WTC11 (cell line): Measurements from ENCODE around the gene PBRM1. TPM values are rescaled to one million over a fixed set of nuclear protein-coding genes. Genes with fewer than 3 reads are reported as not detected.

Experiments used
- ATAC-seq: fragments of 200-7000 bp; cut with Tn5 transposase; 2 replicates; pipeline ENCODE4 v1.10.0; 2021; ENCODE audit warnings: mild to moderate bottlenecking, moderate library complexity
- CTCF ChIA-PET: fragments of 300-600 bp; sonication (Branson Sonifier 250); formaldehyde crosslinking; loops from one replicate; lab custom pipeline; 2021; ENCODE audit warnings: antibody characterized with exemption; lab: Charles Lee
- POLR2A ChIA-PET: fragments of 350-600 bp; sonication (Branson Sonifier 250); formaldehyde crosslinking; loops from one replicate; lab custom pipeline; 2021; ENCODE audit warnings: antibody characterized with exemption; lab: Charles Lee
- DNase-seq: peaks from one replicate; pipeline ENCODE4 v3.0.0; 2021; ENCODE audit warnings: low spot score
- H3K27ac Mint-ChIP-seq: 2 replicates; pipeline ENCODE4 v1.8.0; 2021; ENCODE audit warnings: mixed read lengths
- H3K27me3 Mint-ChIP-seq: 2 replicates; pipeline ENCODE4 v1.8.0; 2021; ENCODE audit warnings: low read depth, mild to moderate bottlenecking, moderate library complexity, mixed read lengths
- H3K36me3 Mint-ChIP-seq: 2 replicates; pipeline ENCODE4 v1.8.0; 2021; ENCODE audit warnings: mixed read lengths
- H3K4me1 Mint-ChIP-seq: 2 replicates; pipeline ENCODE4 v1.8.0; 2022; ENCODE audit warnings: mixed read lengths
- H3K4me3 Mint-ChIP-seq: 2 replicates; pipeline ENCODE4 v1.8.0; 2021; ENCODE audit warnings: mild to moderate bottlenecking, moderate library complexity, mixed read lengths
- H3K9me3 Mint-ChIP-seq: 2 replicates; pipeline ENCODE4 v1.8.0; 2021; ENCODE audit warnings: mixed read lengths
- CREM ChIP-seq: sonication (generic); formaldehyde crosslinking; IDR thresholded peaks from 2 replicates; pipeline ENCODE4 v1.8.1; 2022; ENCODE audit warnings: mild to moderate bottlenecking, missing genetic modification reagents, moderate library complexity
- EMX1 ChIP-seq: fragments of 250-450 bp; sonication (Bioruptor Pico); IDR thresholded peaks from 2 replicates; pipeline ENCODE4 v1.8.0; 2021; ENCODE audit warnings: mild to moderate bottlenecking
- FOXJ3 ChIP-seq: sonication (generic); formaldehyde crosslinking; IDR thresholded peaks from 2 replicates; pipeline ENCODE4 v1.9.0; 2021; ENCODE audit warnings: missing genetic modification reagents, mild to moderate bottlenecking, borderline replicate concordance
- FOXP1 ChIP-seq: sonication (generic); formaldehyde crosslinking; IDR thresholded peaks from 2 replicates; pipeline ENCODE4 v1.8.0; 2022; ENCODE audit warnings: missing genetic modification reagents, mild to moderate bottlenecking, moderate library complexity, borderline replicate concordance
- GABPB1 ChIP-seq: sonication (generic); formaldehyde crosslinking; IDR thresholded peaks from 2 replicates; pipeline ENCODE4 v1.8.1; 2023; ENCODE audit warnings: mild to moderate bottlenecking, missing genetic modification reagents
- HMGA2 ChIP-seq: fragments of 250-450 bp; sonication (Bioruptor Pico); IDR thresholded peaks from 2 replicates; pipeline ENCODE4 v1.4.0; 2021; ENCODE audit warnings: mild to moderate bottlenecking, moderate library complexity
- JAZF1 ChIP-seq: fragments of 250-450 bp; sonication (Bioruptor Pico); IDR thresholded peaks from 2 replicates; pipeline ENCODE4 v1.9.0; 2021; ENCODE audit warnings: moderate library complexity, mild to moderate bottlenecking, inconsistent platforms
- KAT7 ChIP-seq: sonication (generic); formaldehyde crosslinking; IDR thresholded peaks from 2 replicates; pipeline ENCODE4 v1.8.1; 2023; ENCODE audit warnings: missing genetic modification reagents, mild to moderate bottlenecking, borderline replicate concordance
- MXD4 ChIP-seq: fragments of 250-450 bp; sonication (Bioruptor Pico); IDR thresholded peaks from 2 replicates; pipeline ENCODE4 v1.8.0; 2021; ENCODE audit warnings: mild to moderate bottlenecking, moderate library complexity, borderline replicate concordance
- RORB ChIP-seq: fragments of 250-450 bp; sonication (Bioruptor Pico); IDR thresholded peaks from 2 replicates; pipeline ENCODE4 v1.9.0; 2021; ENCODE audit warnings: mild to moderate bottlenecking
- SMAD4 ChIP-seq: sonication (generic); formaldehyde crosslinking; IDR thresholded peaks from 2 replicates; pipeline ENCODE4 v1.8.0; 2022; ENCODE audit warnings: mild to moderate bottlenecking, missing genetic modification reagents
- TCF7 ChIP-seq: sonication (generic); formaldehyde crosslinking; IDR thresholded peaks from 2 replicates; pipeline ENCODE4 v1.8.0; 2022; ENCODE audit warnings: mild to moderate bottlenecking, low read depth, missing genetic modification reagents, moderate library complexity
- TP53 ChIP-seq: sonication (generic); formaldehyde crosslinking; IDR thresholded peaks from 2 replicates; pipeline ENCODE4 v1.8.1; 2023; ENCODE audit warnings: mild to moderate bottlenecking, missing genetic modification reagents
- ZBTB21 ChIP-seq: sonication (generic); formaldehyde crosslinking; IDR thresholded peaks from 2 replicates; pipeline ENCODE4 v1.8.1; 2023; ENCODE audit warnings: mild to moderate bottlenecking, missing genetic modification reagents, borderline replicate concordance
- ZNF232 ChIP-seq: sonication (generic); formaldehyde crosslinking; IDR thresholded peaks from 2 replicates; pipeline ENCODE4 v1.8.0; 2022; ENCODE audit warnings: mild to moderate bottlenecking, missing genetic modification reagents
- ZNF396 ChIP-seq: fragments of 250-450 bp; sonication (Bioruptor Pico); IDR thresholded peaks from 2 replicates; pipeline ENCODE4 v1.8.0; 2021; ENCODE audit warnings: mild to moderate bottlenecking, moderate library complexity, borderline replicate concordance
- ZNF423 ChIP-seq: fragments of 250-450 bp; sonication (Bioruptor Pico); IDR thresholded peaks from 2 replicates; pipeline ENCODE4 v2.1.2; 2022; ENCODE audit warnings: mild to moderate bottlenecking, moderate library complexity
- ZNF671 ChIP-seq: fragments of 250-450 bp; sonication (Bioruptor Pico); IDR thresholded peaks from 2 replicates; pipeline ENCODE4 v1.8.0; 2021; ENCODE audit warnings: mild to moderate bottlenecking
- total RNA-seq: library from RNA; stranded (reverse); gene quantifications from 3 replicates; pipeline ENCODE4 v1.2.3, GENCODE V29; 2021
- TF ChIP-seq, protein P1 (sequence below): fragments of 250-450 bp; sonication (Bioruptor Pico); conservative IDR thresholded peaks from 2 replicates; pipeline ENCODE4 v1.9.0; 2021; ENCODE audit warnings: mild to moderate bottlenecking
- TF ChIP-seq, protein P2 (sequence below): fragments of 250-450 bp; sonication (Bioruptor Pico); IDR thresholded peaks from 2 replicates; pipeline ENCODE4 v1.9.0; 2021; ENCODE audit warnings: mild to moderate bottlenecking
- TF ChIP-seq, protein P3 (sequence below): sonication (generic); formaldehyde crosslinking; IDR thresholded peaks from 2 replicates; pipeline ENCODE4 v1.8.1; 2022; ENCODE audit warnings: low read depth, mild to moderate bottlenecking, moderate library complexity, missing genetic modification reagents, borderline replicate concordance
- TF ChIP-seq, protein P4 (sequence below): sonication (generic); formaldehyde crosslinking; IDR thresholded peaks from 2 replicates; pipeline ENCODE4 v1.8.1; 2023; ENCODE audit warnings: mild to moderate bottlenecking, missing genetic modification reagents, moderate library complexity
- TF ChIP-seq, protein P5 (sequence below): sonication (generic); formaldehyde crosslinking; IDR thresholded peaks from 2 replicates; pipeline ENCODE4 v1.8.0; 2022; ENCODE audit warnings: mild to moderate bottlenecking, missing genetic modification reagents
- TF ChIP-seq, protein P6 (sequence below): sonication (generic); formaldehyde crosslinking; IDR thresholded peaks from 2 replicates; pipeline ENCODE4 v1.8.1; 2022; ENCODE audit warnings: mild to moderate bottlenecking, moderate library complexity, missing genetic modification reagents
- TF ChIP-seq, protein P7 (sequence below): sonication (generic); formaldehyde crosslinking; IDR thresholded peaks from 2 replicates; pipeline ENCODE4 v1.8.1; 2022; ENCODE audit warnings: missing genetic modification reagents, borderline replicate concordance
- TF ChIP-seq, protein P8 (sequence below): sonication (generic); formaldehyde crosslinking; IDR thresholded peaks from 2 replicates; pipeline ENCODE4 v1.8.1; 2023; ENCODE audit warnings: mild to moderate bottlenecking, missing genetic modification reagents

The PBRM1 gene
- total RNA-seq, 1 experiment from 2014 or later: 48.8 TPM

DNA sequence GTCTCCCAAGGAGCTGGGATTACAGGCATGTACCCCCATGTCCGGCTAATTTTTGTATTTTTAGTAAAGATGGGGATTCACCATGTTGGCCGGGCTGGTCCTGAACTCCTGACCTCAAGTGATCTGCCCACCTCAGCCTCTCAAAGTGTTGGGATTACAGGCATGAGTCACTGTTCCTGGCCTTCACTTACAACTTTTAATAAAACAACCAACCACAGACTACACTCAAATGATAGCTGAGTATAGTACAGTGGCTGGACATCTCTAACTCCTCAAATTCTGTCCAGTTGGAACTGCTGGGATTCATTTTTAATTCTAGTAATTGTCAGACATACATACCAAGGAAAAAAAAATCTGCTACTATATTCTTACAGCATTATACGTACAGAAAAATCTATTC lies 71.0 kb downstream of the PBRM1 start:
- POLR2A ChIA-PET: no interaction called here

DNA sequence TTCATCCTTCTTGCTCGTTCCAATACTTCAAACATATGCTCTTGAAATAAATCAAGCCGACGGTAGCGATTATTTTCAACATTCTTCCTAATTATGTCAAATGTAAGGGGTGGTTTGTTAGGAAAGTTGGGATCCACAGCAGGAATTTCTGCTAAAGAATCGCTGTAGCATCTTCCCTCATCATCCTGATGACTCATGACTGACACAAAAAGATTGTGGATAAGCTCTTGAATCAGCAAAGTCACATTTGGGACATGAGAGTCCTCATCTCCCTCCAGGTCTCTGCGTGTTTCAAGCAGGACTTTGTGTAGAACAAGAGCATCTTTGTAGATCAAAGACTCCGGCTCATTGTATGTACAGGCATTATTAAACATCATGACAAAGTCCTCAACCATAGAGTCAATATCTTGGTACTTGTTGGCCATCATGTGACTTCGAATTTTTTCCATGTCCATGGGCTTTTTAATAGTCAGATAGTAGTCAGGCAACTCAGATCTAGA lies 76.3 kb downstream of the PBRM1 start:
- Mint-ChIP-seq H3K27ac (no peak overlapping the region), H3K9me3 (no peaks in the 10 kb centered on the region), H3K36me3 (peaks cover 24% of the 10 kb centered on the region), H3K4me3 (no peak overlapping the region), H3K4me1 (no peaks in the 10 kb centered on the region), H3K27me3 (no peaks in the 10 kb centered on the region)
- DNase-seq: no peak
- ChIA-PET CTCF (no interaction called here), POLR2A (no interaction called here)
- no peak for ATAC-seq
- no peak for TF ChIP-seq SMAD4 (CRISPR knock-in tag)
- no peak for TF ChIP-seq ZNF232
- no peak for TF ChIP-seq ZNF423 (CRISPR knock-in tag)
- TF ChIP-seq CREM (CRISPR knock-in tag): no peak
- TF ChIP-seq EMX1 (CRISPR knock-in tag): no peak
- TF ChIP-seq, protein P1, sequence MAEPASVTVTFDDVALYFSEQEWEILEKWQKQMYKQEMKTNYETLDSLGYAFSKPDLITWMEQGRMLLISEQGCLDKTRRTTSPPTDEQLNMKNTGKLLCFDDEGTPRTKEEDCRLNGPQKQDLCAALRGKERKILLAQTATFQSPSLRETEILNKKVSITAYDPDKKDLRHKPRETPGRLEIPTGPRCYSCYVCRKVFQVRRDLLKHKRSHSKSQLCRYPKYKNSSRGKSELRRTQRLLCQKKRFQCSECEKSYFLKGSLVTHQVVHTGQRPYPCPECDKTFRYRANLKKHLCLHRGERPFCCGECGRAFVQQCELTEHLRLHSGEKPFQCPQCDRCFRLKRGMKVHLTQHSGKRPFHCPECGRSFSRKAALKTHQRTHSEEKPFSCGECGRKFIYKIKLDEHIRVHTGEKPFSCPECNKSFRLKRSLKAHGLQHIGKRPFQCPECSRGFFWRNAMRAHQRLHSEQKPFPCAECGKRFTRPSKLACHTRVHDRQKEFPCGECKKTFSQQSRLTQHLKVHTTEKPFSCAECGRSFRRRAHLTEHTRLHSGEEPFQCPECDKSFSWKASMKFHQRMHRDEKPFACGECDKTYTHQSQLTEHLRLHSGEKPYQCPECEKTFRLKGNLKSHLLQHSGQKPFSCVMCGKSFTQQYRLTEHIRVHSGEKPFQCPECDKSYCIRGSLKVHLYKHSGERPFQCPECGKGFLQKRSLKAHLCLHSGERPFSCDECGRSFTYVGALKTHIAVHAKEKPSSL: no peak

More for the DNA sequence above, 71.0 kb downstream of the PBRM1 start:
- Mint-ChIP-seq H3K9me3 (no peaks in the 10 kb centered on the region), H3K4me3 (no peak overlapping the region), H3K27me3 (no peaks in the 10 kb centered on the region), H3K27ac (no peak overlapping the region), H3K36me3 (peaks cover 30% of the 10 kb centered on the region), H3K4me1 (no peaks in the 10 kb centered on the region)
- ATAC-seq (no peak), DNase-seq (no peak)
- CTCF ChIA-PET: no interaction called here
- no peak for TF ChIP-seq GABPB1 (CRISPR knock-in tag)
- no peak for TF ChIP-seq ZNF671 (CRISPR knock-in tag)
- TF ChIP-seq, protein P2, sequence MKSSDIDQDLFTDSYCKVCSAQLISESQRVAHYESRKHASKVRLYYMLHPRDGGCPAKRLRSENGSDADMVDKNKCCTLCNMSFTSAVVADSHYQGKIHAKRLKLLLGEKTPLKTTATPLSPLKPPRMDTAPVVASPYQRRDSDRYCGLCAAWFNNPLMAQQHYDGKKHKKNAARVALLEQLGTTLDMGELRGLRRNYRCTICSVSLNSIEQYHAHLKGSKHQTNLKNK: no peak
- no peak for TF ChIP-seq HMGA2
- TF ChIP-seq ZNF423 (CRISPR knock-in tag): no peak
- no peak for TF ChIP-seq ZBTB21 (CRISPR knock-in tag)
- no peak for TF ChIP-seq ZNF396 (CRISPR knock-in tag)
- no peak for TF ChIP-seq FOXP1 (CRISPR knock-in tag)
- TF ChIP-seq TP53: no peak
- no peak for TF ChIP-seq TCF7 (CRISPR knock-in tag)
- TF ChIP-seq MXD4 (CRISPR knock-in tag): no peak
- TF ChIP-seq, protein P3, sequence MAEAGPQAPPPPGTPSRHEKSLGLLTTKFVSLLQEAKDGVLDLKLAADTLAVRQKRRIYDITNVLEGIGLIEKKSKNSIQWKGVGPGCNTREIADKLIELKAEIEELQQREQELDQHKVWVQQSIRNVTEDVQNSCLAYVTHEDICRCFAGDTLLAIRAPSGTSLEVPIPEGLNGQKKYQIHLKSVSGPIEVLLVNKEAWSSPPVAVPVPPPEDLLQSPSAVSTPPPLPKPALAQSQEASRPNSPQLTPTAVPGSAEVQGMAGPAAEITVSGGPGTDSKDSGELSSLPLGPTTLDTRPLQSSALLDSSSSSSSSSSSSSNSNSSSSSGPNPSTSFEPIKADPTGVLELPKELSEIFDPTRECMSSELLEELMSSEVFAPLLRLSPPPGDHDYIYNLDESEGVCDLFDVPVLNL (CRISPR knock-in tag): no peak
- TF ChIP-seq, protein P4, sequence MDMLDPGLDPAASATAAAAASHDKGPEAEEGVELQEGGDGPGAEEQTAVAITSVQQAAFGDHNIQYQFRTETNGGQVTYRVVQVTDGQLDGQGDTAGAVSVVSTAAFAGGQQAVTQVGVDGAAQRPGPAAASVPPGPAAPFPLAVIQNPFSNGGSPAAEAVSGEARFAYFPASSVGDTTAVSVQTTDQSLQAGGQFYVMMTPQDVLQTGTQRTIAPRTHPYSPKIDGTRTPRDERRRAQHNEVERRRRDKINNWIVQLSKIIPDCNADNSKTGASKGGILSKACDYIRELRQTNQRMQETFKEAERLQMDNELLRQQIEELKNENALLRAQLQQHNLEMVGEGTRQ (CRISPR knock-in tag): no peak
- TF ChIP-seq KAT7: no peak
- no peak for TF ChIP-seq RORB (CRISPR knock-in tag)

DNA sequence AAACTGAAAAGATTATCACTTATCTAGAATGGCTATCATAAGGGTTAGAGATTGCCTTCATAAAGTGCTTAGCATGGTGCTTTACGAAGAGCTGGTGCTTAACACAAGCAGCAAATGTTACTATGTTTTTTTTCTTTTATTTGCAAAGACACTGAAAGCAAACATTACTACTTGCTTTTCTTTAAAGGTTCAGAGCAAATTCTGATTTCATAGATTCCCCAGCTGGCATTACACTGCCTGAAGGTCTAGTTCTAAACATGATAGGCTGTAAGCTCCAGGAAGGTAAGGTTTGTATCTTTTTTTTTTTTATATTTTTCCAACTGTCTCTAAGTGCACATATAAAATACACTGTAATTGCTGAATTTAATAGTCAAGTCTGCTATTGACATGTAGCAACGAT lies 77.4 kb downstream of the PBRM1 start:
- Mint-ChIP-seq H3K4me1 (no peaks in the 10 kb centered on the region), H3K9me3 (no peaks in the 10 kb centered on the region), H3K27me3 (no peaks in the 10 kb centered on the region), H3K4me3 (no peak overlapping the region), H3K27ac (no peak overlapping the region), H3K36me3 (peaks cover 26% of the 10 kb centered on the region)
- DNase-seq (no peak), ATAC-seq (no peak)
- POLR2A ChIA-PET: no interaction called here
- CTCF ChIA-PET: no interaction called here
- TF ChIP-seq ZNF423 (CRISPR knock-in tag): no peak
- TF ChIP-seq ZNF396 (CRISPR knock-in tag): no peak
- TF ChIP-seq, protein P5, sequence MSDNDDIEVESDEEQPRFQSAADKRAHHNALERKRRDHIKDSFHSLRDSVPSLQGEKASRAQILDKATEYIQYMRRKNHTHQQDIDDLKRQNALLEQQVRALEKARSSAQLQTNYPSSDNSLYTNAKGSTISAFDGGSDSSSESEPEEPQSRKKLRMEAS: no peak
- TF ChIP-seq, protein P6, sequence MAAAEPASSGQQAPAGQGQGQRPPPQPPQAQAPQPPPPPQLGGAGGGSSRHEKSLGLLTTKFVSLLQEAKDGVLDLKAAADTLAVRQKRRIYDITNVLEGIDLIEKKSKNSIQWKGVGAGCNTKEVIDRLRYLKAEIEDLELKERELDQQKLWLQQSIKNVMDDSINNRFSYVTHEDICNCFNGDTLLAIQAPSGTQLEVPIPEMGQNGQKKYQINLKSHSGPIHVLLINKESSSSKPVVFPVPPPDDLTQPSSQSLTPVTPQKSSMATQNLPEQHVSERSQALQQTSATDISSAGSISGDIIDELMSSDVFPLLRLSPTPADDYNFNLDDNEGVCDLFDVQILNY (CRISPR knock-in tag): no peak
- TF ChIP-seq EMX1 (CRISPR knock-in tag): no peak
- TF ChIP-seq JAZF1 (CRISPR knock-in tag): no peak
- TF ChIP-seq FOXJ3 (CRISPR knock-in tag): no peak
- TF ChIP-seq, protein P7, sequence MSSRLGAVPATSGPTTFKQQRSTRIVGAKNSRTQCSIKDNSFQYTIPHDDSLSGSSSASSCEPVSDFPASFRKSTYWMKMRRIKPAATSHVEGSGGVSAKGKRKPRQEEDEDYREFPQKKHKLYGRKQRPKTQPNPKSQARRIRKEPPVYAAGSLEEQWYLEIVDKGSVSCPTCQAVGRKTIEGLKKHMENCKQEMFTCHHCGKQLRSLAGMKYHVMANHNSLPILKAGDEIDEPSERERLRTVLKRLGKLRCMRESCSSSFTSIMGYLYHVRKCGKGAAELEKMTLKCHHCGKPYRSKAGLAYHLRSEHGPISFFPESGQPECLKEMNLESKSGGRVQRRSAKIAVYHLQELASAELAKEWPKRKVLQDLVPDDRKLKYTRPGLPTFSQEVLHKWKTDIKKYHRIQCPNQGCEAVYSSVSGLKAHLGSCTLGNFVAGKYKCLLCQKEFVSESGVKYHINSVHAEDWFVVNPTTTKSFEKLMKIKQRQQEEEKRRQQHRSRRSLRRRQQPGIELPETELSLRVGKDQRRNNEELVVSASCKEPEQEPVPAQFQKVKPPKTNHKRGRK: no peak
- TF ChIP-seq, protein P8, sequence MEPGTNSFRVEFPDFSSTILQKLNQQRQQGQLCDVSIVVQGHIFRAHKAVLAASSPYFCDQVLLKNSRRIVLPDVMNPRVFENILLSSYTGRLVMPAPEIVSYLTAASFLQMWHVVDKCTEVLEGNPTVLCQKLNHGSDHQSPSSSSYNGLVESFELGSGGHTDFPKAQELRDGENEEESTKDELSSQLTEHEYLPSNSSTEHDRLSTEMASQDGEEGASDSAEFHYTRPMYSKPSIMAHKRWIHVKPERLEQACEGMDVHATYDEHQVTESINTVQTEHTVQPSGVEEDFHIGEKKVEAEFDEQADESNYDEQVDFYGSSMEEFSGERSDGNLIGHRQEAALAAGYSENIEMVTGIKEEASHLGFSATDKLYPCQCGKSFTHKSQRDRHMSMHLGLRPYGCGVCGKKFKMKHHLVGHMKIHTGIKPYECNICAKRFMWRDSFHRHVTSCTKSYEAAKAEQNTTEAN (CRISPR knock-in tag): no peak
